GM23338 (cell line): ENCODE results near the gene LPCAT4. TPM values are rescaled to one million over a fixed set of nuclear protein-coding genes. Genes with fewer than 3 reads are reported as not detected.

Experiments
- ATAC-seq: fragments of 200-7000 bp; cut with Tn5 transposase; 3 replicates; pipeline ENCODE4 v1.9.1; 2020
- DNase-seq: peaks from one replicate; pipeline ENCODE4 v3.0.0-alpha.2; 2015; ENCODE audit warnings: low spot score
- H2AFZ ChIP-seq: fragments of 200-600 bp; sonication (generic); 2 replicates; pipeline ENCODE4 v1.8.0; 2016; ENCODE audit warnings: antibody characterized with exemption, mild to moderate bottlenecking, moderate library complexity
- H3F3A ChIP-seq: fragments of 200-600 bp; sonication (generic); replicated peaks from 2 replicates; pipeline ENCODE4 v1.8.0; 2017; ENCODE audit warnings: antibody characterized with exemption, mixed run types, low read depth
- H3K27ac ChIP-seq: fragments of 200-600 bp; sonication (generic); 2 replicates; pipeline ENCODE4 v1.6.1; 2016; ENCODE audit warnings: low read depth
- H3K27me3 ChIP-seq: fragments of 200-600 bp; sonication (generic); 2 replicates; pipeline ENCODE4 v1.8.0; 2016; ENCODE audit warnings: mild to moderate bottlenecking, mixed run types, moderate library complexity; ENCODE audit not compliant: insufficient read depth
- H3K36me3 ChIP-seq: fragments of 200-600 bp; sonication (generic); 2 replicates; pipeline ENCODE4 v1.8.0; 2016; ENCODE audit warnings: mild to moderate bottlenecking; ENCODE audit not compliant: insufficient read depth
- H3K4me1 ChIP-seq: fragments of 200-600 bp; sonication (generic); 2 replicates; pipeline ENCODE4 v1.8.0; 2016; ENCODE audit warnings: mild to moderate bottlenecking, moderate library complexity; ENCODE audit not compliant: insufficient read depth
- H3K4me2 ChIP-seq: fragments of 200-600 bp; sonication (generic); 2 replicates; pipeline ENCODE4 v1.7.1; 2017; ENCODE audit warnings: mixed run types
- H3K4me3 ChIP-seq: fragments of 200-600 bp; sonication (generic); 2 replicates; pipeline ENCODE4 v1.6.1; 2016; ENCODE audit warnings: mixed run types
- H3K79me2 ChIP-seq: fragments of 200-600 bp; sonication (generic); replicated peaks from 2 replicates; pipeline ENCODE4 v1.8.0; 2017; ENCODE audit warnings: mild to moderate bottlenecking; ENCODE audit not compliant: insufficient read depth
- H3K9me2 ChIP-seq: fragments of 200-600 bp; sonication (generic); 2 replicates; pipeline ENCODE4 v1.8.0; 2017; ENCODE audit not compliant: insufficient read depth
- H4K20me1 ChIP-seq: fragments of 200-600 bp; sonication (generic); replicated peaks from 2 replicates; pipeline ENCODE4 v1.8.0; 2017; ENCODE audit warnings: mild to moderate bottlenecking; ENCODE audit not compliant: insufficient read depth
- H3K27ac Mint-ChIP-seq: 2 replicates; pipeline ENCODE4 v1.8.0; 2020; ENCODE audit warnings: inconsistent platforms, mild to moderate bottlenecking, moderate library complexity, mixed read lengths
- H3K27me3 Mint-ChIP-seq: 3 replicates; pipeline ENCODE4 v1.8.0; 2022; ENCODE audit warnings: low read depth, mild to moderate bottlenecking, moderate library complexity, mixed read lengths, inconsistent platforms; ENCODE audit not compliant: insufficient read depth, poor library complexity
- H3K36me3 Mint-ChIP-seq: 3 replicates; pipeline ENCODE4 v1.8.0; 2021; ENCODE audit warnings: low read depth, mild to moderate bottlenecking, inconsistent platforms, moderate library complexity, mixed read lengths
- H3K4me1 Mint-ChIP-seq: 3 replicates; pipeline ENCODE4 v1.8.0; 2020; ENCODE audit warnings: mild to moderate bottlenecking, inconsistent platforms, mixed read lengths
- H3K4me3 Mint-ChIP-seq: 3 replicates; pipeline ENCODE4 v1.8.0; 2021; ENCODE audit warnings: moderate library complexity, mild to moderate bottlenecking, inconsistent platforms, mixed read lengths
- H3K9me3 Mint-ChIP-seq: 3 replicates; pipeline ENCODE4 v1.8.0; 2020; ENCODE audit warnings: moderate library complexity, mild to moderate bottlenecking, inconsistent platforms, mixed read lengths
- CREB1 ChIP-seq: fragments of 250-450 bp; sonication (Bioruptor Pico); IDR thresholded peaks from 2 replicates; pipeline ENCODE4 v1.5.0; 2020; ENCODE audit warnings: low read depth, mild to moderate bottlenecking, moderate library complexity
- EZH2 ChIP-seq: fragments of 200-600 bp; sonication (generic); IDR thresholded peaks from one replicate; pipeline ENCODE4 v1.8.0; 2017; ENCODE audit warnings: antibody characterized with exemption, mild to moderate bottlenecking, low read depth; ENCODE audit not compliant: unreplicated experiment
- EZH2phosphoT487 ChIP-seq: fragments of 200-600 bp; sonication (generic); IDR thresholded peaks from one replicate; pipeline ENCODE4 v1.8.1; 2018; ENCODE audit warnings: antibody characterized with exemption; ENCODE audit not compliant: unreplicated experiment
- JUNB ChIP-seq: IDR thresholded peaks from one replicate; pipeline ENCODE4 v1.6.1; 2016; ENCODE audit warnings: antibody characterized with exemption; ENCODE audit not compliant: unreplicated experiment
- NANOG ChIP-seq: IDR thresholded peaks from 2 replicates; pipeline ENCODE4 v1.6.1; 2016; ENCODE audit warnings: antibody characterized with exemption, borderline replicate concordance
- POLR2AphosphoS5 ChIP-seq: IDR thresholded peaks from 2 replicates; pipeline ENCODE4 v1.6.1; 2016; ENCODE audit warnings: antibody characterized with exemption, low read depth
- STAT1 ChIP-seq: IDR thresholded peaks from one replicate; pipeline ENCODE4 v1.6.1; 2016; ENCODE audit warnings: antibody characterized with exemption; ENCODE audit not compliant: unreplicated experiment
- ZNF114 ChIP-seq: fragments of 250-450 bp; sonication (Bioruptor Pico); IDR thresholded peaks from 2 replicates; pipeline ENCODE4 v1.5.0; 2020; ENCODE audit warnings: mild to moderate bottlenecking, moderate library complexity
- ZNF331 ChIP-seq: fragments of 250-450 bp; sonication (Bioruptor Pico); IDR thresholded peaks from 2 replicates; pipeline ENCODE4 v1.5.0; 2020; ENCODE audit warnings: low read depth, mild to moderate bottlenecking, moderate library complexity
- polyA plus RNA-seq: library from polyadenylated mRNA; unstranded; fragments of >200 nt; fragmentation: Nextera tagmentation; extraction: Ambion mirVana; gene quantifications from 2 replicates; pipeline ENCODE4 v1.2.1, GENCODE V29; 2016
- total RNA-seq: library from RNA; depleted of rRNA; stranded (reverse); fragments of >200 nt; shearing (Covaris generic); gene quantifications from 2 replicates; pipeline ENCODE4 v1.2.3, GENCODE V29; 2014
- TF ChIP-seq, protein P1 (sequence below), 2 experiments: fragments of 200-600 bp in 1 of 2; sonication (generic) in 1 of 2; conservative IDR thresholded peaks; 2 replicates each; pipeline versions ENCODE4 v1.5.1 to v1.6.1; 2016 to 2017; ENCODE audit warnings: antibody characterized with exemption in 2 of 2, low read depth in 2 of 2, mild to moderate bottlenecking in 2 of 2, moderate library complexity in 1 of 2
- TF ChIP-seq, protein P2 (sequence below): IDR thresholded peaks from 2 replicates; pipeline ENCODE4 v1.6.1; 2016; ENCODE audit warnings: antibody characterized with exemption
- TF ChIP-seq, protein P3 (sequence below): IDR thresholded peaks from one replicate; pipeline ENCODE4 v1.6.1; 2018; ENCODE audit warnings: antibody characterized with exemption; ENCODE audit not compliant: unreplicated experiment
- TF ChIP-seq, protein P4 (sequence below): fragments of 250-450 bp; sonication (Bioruptor Pico); IDR thresholded peaks from 2 replicates; pipeline ENCODE4 v1.5.0; 2020; ENCODE audit warnings: mild to moderate bottlenecking, moderate library complexity

Gene LPCAT4
- total and polyA plus RNA-seq, 2 experiments from 2014 or later: 36.8 to 49.1 TPM

DNA sequence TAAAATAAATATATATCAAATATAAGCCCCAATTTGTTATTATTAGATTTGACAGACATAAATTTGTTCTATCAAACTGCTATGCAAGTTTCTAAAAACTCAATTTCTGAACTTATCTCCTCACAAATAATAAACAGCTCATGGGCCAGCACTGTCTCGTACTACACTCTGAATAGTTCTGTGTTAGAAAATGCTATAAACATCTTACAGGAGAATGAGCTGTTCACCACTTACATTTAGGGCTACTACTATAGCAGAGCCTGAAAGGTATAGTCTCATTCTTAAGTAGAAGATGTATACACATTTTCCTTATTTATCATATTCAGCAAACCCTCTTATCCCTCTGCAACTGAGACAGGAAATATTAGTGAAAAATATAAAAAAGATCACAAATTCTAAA, 42.1 kb downstream of the LPCAT4 start:
- H3K4me2 ChIP-seq: no peak overlapping the region
- H3K27ac Mint-ChIP-seq: no peak overlapping the region
- H2AFZ ChIP-seq: no peak overlapping the region
- H3K79me2 ChIP-seq: no peaks in the 10 kb centered on the region
- DNase-seq (no peak), ATAC-seq (no peak)
- peaks cover 4% of the 10 kb centered on the region; the same call in 1 of the 3 replicates for H3K9me3 Mint-ChIP-seq
- no peaks in the 10 kb centered on the region for H3K27me3 ChIP-seq
- H3K27ac ChIP-seq: no peak overlapping the region
- no peaks in the 10 kb centered on the region for H3K9me2 ChIP-seq
- H3K27me3 Mint-ChIP-seq: peaks cover 1% of the 10 kb centered on the region
- H3F3A ChIP-seq: no peaks in the 10 kb centered on the region
- H3K36me3 ChIP-seq: no peaks in the 10 kb centered on the region
- no peaks in the 10 kb centered on the region for H4K20me1 ChIP-seq
- H3K4me1 ChIP-seq: no peaks in the 10 kb centered on the region
- H3K36me3 Mint-ChIP-seq: peaks cover 3% of the 10 kb centered on the region; the same call in 2 of the 3 replicates
- no peak overlapping the region for H3K4me3 ChIP-seq
- H3K4me3 Mint-ChIP-seq: no peak overlapping the region
- TF ChIP-seq, protein P1, sequence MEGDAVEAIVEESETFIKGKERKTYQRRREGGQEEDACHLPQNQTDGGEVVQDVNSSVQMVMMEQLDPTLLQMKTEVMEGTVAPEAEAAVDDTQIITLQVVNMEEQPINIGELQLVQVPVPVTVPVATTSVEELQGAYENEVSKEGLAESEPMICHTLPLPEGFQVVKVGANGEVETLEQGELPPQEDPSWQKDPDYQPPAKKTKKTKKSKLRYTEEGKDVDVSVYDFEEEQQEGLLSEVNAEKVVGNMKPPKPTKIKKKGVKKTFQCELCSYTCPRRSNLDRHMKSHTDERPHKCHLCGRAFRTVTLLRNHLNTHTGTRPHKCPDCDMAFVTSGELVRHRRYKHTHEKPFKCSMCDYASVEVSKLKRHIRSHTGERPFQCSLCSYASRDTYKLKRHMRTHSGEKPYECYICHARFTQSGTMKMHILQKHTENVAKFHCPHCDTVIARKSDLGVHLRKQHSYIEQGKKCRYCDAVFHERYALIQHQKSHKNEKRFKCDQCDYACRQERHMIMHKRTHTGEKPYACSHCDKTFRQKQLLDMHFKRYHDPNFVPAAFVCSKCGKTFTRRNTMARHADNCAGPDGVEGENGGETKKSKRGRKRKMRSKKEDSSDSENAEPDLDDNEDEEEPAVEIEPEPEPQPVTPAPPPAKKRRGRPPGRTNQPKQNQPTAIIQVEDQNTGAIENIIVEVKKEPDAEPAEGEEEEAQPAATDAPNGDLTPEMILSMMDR (conservative IDR thresholded peaks at IDR 0.05; ENCODE audit: low read depth in 2 of 2): no peak
- TF ChIP-seq, protein P2, sequence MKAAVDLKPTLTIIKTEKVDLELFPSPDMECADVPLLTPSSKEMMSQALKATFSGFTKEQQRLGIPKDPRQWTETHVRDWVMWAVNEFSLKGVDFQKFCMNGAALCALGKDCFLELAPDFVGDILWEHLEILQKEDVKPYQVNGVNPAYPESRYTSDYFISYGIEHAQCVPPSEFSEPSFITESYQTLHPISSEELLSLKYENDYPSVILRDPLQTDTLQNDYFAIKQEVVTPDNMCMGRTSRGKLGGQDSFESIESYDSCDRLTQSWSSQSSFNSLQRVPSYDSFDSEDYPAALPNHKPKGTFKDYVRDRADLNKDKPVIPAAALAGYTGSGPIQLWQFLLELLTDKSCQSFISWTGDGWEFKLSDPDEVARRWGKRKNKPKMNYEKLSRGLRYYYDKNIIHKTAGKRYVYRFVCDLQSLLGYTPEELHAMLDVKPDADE: no peak
- TF ChIP-seq ZNF331 (no peak), ZNF114 (CRISPR knock-in tag) (no peak), EZH2 (no peak), CREB1 (CRISPR knock-in tag) (no peak), POLR2AphosphoS5 (no peak), STAT1 (no peak), NANOG (no peak), EZH2phosphoT487 (no peak), JUNB (no peak)
- TF ChIP-seq, protein P3, sequence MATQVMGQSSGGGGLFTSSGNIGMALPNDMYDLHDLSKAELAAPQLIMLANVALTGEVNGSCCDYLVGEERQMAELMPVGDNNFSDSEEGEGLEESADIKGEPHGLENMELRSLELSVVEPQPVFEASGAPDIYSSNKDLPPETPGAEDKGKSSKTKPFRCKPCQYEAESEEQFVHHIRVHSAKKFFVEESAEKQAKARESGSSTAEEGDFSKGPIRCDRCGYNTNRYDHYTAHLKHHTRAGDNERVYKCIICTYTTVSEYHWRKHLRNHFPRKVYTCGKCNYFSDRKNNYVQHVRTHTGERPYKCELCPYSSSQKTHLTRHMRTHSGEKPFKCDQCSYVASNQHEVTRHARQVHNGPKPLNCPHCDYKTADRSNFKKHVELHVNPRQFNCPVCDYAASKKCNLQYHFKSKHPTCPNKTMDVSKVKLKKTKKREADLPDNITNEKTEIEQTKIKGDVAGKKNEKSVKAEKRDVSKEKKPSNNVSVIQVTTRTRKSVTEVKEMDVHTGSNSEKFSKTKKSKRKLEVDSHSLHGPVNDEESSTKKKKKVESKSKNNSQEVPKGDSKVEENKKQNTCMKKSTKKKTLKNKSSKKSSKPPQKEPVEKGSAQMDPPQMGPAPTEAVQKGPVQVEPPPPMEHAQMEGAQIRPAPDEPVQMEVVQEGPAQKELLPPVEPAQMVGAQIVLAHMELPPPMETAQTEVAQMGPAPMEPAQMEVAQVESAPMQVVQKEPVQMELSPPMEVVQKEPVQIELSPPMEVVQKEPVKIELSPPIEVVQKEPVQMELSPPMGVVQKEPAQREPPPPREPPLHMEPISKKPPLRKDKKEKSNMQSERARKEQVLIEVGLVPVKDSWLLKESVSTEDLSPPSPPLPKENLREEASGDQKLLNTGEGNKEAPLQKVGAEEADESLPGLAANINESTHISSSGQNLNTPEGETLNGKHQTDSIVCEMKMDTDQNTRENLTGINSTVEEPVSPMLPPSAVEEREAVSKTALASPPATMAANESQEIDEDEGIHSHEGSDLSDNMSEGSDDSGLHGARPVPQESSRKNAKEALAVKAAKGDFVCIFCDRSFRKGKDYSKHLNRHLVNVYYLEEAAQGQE: no peak
- TF ChIP-seq, protein P4, sequence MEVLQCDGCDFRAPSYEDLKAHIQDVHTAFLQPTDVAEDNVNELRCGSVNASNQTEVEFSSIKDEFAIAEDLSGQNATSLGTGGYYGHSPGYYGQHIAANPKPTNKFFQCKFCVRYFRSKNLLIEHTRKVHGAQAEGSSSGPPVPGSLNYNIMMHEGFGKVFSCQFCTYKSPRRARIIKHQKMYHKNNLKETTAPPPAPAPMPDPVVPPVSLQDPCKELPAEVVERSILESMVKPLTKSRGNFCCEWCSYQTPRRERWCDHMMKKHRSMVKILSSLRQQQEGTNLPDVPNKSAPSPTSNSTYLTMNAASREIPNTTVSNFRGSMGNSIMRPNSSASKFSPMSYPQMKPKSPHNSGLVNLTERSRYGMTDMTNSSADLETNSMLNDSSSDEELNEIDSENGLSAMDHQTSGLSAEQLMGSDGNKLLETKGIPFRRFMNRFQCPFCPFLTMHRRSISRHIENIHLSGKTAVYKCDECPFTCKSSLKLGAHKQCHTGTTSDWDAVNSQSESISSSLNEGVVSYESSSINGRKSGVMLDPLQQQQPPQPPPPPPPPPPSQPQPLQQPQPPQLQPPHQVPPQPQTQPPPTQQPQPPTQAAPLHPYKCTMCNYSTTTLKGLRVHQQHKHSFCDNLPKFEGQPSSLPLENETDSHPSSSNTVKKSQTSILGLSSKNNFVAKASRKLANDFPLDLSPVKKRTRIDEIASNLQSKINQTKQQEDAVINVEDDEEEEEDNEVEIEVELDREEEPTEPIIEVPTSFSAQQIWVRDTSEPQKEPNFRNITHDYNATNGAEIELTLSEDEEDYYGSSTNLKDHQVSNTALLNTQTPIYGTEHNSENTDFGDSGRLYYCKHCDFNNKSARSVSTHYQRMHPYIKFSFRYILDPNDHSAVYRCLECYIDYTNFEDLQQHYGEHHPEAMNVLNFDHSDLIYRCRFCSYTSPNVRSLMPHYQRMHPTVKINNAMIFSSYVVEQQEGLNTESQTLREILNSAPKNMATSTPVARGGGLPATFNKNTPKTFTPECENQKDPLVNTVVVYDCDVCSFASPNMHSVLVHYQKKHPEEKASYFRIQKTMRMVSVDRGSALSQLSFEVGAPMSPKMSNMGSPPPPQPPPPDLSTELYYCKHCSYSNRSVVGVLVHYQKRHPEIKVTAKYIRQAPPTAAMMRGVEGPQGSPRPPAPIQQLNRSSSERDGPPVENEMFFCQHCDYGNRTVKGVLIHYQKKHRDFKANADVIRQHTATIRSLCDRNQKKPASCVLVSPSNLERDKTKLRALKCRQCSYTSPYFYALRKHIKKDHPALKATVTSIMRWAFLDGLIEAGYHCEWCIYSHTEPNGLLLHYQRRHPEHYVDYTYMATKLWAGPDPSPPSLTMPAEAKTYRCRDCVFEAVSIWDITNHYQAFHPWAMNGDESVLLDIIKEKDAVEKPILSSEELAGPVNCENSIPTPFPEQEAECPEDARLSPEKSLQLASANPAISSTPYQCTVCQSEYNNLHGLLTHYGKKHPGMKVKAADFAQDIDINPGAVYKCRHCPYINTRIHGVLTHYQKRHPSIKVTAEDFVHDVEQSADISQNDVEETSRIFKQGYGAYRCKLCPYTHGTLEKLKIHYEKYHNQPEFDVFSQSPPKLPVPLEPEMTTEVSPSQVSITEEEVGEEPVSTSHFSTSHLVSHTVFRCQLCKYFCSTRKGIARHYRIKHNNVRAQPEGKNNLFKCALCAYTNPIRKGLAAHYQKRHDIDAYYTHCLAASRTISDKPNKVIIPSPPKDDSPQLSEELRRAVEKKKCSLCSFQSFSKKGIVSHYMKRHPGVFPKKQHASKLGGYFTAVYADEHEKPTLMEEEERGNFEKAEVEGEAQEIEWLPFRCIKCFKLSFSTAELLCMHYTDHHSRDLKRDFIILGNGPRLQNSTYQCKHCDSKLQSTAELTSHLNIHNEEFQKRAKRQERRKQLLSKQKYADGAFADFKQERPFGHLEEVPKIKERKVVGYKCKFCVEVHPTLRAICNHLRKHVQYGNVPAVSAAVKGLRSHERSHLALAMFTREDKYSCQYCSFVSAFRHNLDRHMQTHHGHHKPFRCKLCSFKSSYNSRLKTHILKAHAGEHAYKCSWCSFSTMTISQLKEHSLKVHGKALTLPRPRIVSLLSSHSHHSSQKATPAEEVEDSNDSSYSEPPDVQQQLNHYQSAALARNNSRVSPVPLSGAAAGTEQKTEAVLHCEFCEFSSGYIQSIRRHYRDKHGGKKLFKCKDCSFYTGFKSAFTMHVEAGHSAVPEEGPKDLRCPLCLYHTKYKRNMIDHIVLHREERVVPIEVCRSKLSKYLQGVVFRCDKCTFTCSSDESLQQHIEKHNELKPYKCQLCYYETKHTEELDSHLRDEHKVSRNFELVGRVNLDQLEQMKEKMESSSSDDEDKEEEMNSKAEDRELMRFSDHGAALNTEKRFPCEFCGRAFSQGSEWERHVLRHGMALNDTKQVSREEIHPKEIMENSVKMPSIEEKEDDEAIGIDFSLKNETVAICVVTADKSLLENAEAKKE (CRISPR knock-in tag): no peak
- no peaks in the 10 kb centered on the region for H3K4me1 Mint-ChIP-seq
